ENCODE data around the gene ANKRD29. TPM values are rescaled to one million over a fixed set of nuclear protein-coding genes. Genes with fewer than 3 reads are reported as not detected.

The ANKRD29 gene
- total RNA-seq, 2 donors from 2014 or later: 5.6 to 8.5 TPM

DNA sequence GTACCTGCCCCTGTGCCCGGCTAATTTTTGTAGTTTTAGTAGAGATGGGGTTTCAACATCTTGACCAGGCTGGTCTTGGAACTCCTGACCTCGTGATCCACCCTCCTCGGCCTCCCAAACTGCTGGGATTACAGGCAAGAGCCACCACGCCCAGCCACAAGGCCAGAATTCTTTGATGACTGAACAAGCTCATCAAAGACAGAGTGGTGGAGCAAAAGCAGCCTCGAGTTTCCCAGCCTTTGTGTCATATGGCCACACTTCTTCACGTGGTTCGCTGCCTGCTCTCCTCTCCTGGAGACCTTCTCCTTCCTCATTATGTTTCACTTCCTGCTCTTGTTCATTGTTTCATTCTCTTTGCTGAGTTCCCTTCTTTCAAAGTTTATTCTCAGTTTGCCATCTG is 66.5 kb downstream of the ANKRD29 start:
- Histone ChIP-seq H3K36me3 (no peaks in the 10 kb centered on the region), H3K27ac (no peak overlapping the region), H3K9me3 (no peaks in the 10 kb centered on the region), H3K4me1 (replicated peaks) (no peaks in the 10 kb centered on the region), H3K27me3 (replicated peaks; ENCODE audit: insufficient read depth) (no peaks in the 10 kb centered on the region), H3K4me3 (no peak overlapping the region)
- no peak for TF ChIP-seq POLR2AphosphoS5 (IDR thresholded peaks at IDR 0.05)
- no peak for TF ChIP-seq POLR2A (IDR thresholded peaks at IDR 0.05)
- TF ChIP-seq CTCF (IDR thresholded peaks at IDR 0.05): no peak
- intact Hi-C loops (cut with DNase I): no loop called here
- DNase-seq (ENCODE audit: low spot score): no peak
- WGBS: 78% methylated on average over 7 of the region's 7 CpGs

DNA sequence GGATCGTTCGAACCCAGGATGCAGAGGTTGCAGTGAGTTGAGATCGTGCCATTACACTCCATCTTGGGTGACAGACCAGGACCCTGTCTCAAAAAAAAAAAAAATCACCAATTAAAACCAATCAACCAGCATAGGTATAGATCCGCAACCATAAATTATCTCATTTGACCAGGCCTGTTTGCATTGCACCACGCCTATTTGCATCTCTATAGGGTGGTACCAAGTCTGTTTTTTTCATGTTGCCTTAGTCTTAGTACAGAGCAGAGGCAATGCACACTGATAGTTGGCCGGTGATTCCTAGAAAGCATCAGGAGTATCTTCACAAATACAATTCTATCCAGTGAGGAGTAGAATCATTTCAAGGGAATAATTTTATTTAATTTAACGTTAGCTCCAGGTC is 67.1 kb downstream of the ANKRD29 start:
- no peak for DNase-seq (ENCODE audit: low spot score)
- no peak overlapping the region for H3K4me3 ChIP-seq
- no peaks in the 10 kb centered on the region for H3K27me3 ChIP-seq (replicated peaks; ENCODE audit: insufficient read depth)
- no peak overlapping the region for H3K27ac ChIP-seq
- no peaks in the 10 kb centered on the region for H3K9me3 ChIP-seq
- 96% methylated on average over 7 of the region's 7 CpGs for WGBS
- intact Hi-C loops (cut with DNase I): no loop called here
- no peaks in the 10 kb centered on the region for H3K36me3 ChIP-seq
- no peaks in the 10 kb centered on the region for H3K4me1 ChIP-seq (replicated peaks)
- TF ChIP-seq POLR2A (IDR thresholded peaks at IDR 0.05) (no peak), POLR2AphosphoS5 (IDR thresholded peaks at IDR 0.05) (no peak), CTCF (IDR thresholded peaks at IDR 0.05) (no peak)

GRCh38 chr18:23593720-23594119 is 69.0 kb downstream of the ANKRD29 start:
- DNase-seq (ENCODE audit: low spot score): no peak
- WGBS: 81% methylated on average over 2 of the region's 2 CpGs
- no peak overlapping the region for H3K27ac ChIP-seq
- no peaks in the 10 kb centered on the region for H3K4me1 ChIP-seq (replicated peaks)
- intact Hi-C loops (cut with DNase I): no loop called here
- H3K4me3 ChIP-seq: no peak overlapping the region
- no peaks in the 10 kb centered on the region for H3K27me3 ChIP-seq (replicated peaks; ENCODE audit: insufficient read depth)
- H3K36me3 ChIP-seq: no peaks in the 10 kb centered on the region
- no peaks in the 10 kb centered on the region for H3K9me3 ChIP-seq
- TF ChIP-seq CTCF (IDR thresholded peaks at IDR 0.05) (no peak), POLR2AphosphoS5 (IDR thresholded peaks at IDR 0.05) (no peak), POLR2A (IDR thresholded peaks at IDR 0.05) (no peak)

DNA sequence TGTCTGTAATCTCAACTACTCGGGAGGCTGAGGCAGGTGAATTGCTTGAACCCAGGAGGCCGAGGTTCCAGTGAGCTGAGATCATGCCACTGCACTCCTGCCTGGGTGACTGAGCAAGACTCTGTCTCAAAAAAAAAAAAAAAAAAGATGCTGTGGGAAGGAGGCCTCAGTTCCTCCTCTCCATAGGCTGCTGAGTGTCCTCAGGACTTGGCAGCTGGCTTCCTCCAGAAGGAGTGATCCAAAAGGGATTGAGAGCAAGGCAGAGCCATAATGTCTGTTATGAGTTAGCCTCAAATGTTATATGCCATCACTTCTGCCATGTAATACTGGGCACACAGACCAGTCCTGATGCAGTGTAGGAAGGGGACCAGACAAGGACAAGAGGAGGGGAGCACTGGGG is 69.8 kb downstream of the ANKRD29 start:
- WGBS: 100% methylated on average over 2 of the region's 2 CpGs
- H3K27me3 ChIP-seq (replicated peaks; ENCODE audit: insufficient read depth): no peaks in the 10 kb centered on the region
- H3K9me3 ChIP-seq: no peaks in the 10 kb centered on the region
- no peak overlapping the region for H3K27ac ChIP-seq
- TF ChIP-seq POLR2A (IDR thresholded peaks at IDR 0.05) (no peak), POLR2AphosphoS5 (IDR thresholded peaks at IDR 0.05) (no peak), CTCF (IDR thresholded peaks at IDR 0.05) (no peak)
- H3K36me3 ChIP-seq: no peaks in the 10 kb centered on the region
- no peaks in the 10 kb centered on the region for H3K4me1 ChIP-seq (replicated peaks)
- no peak overlapping the region for H3K4me3 ChIP-seq
- no peak for DNase-seq (ENCODE audit: low spot score)
- intact Hi-C loops (cut with DNase I): no loop called here

GRCh38 chr18:23591011-23591410 is 71.7 kb downstream of the ANKRD29 start:
- Histone ChIP-seq H3K36me3 (no peaks in the 10 kb centered on the region), H3K9me3 (no peaks in the 10 kb centered on the region), H3K27ac (no peak overlapping the region), H3K27me3 (replicated peaks; ENCODE audit: insufficient read depth) (no peaks in the 10 kb centered on the region), H3K4me3 (no peak overlapping the region), H3K4me1 (replicated peaks) (no peaks in the 10 kb centered on the region)
- 71% methylated on average over 1 of the region's 1 CpG for WGBS
- TF ChIP-seq CTCF (IDR thresholded peaks at IDR 0.05): no peak
- no peak for TF ChIP-seq POLR2AphosphoS5 (IDR thresholded peaks at IDR 0.05)
- TF ChIP-seq POLR2A (IDR thresholded peaks at IDR 0.05): no peak
- intact Hi-C loops (cut with DNase I): no loop called here
- DNase-seq (ENCODE audit: low spot score): no peak

All from prostate gland (tissue), 2 donors.